Astrocyte (in vitro differentiated cells and primary cell): Measurements from ENCODE around the gene NREP. TPM values are rescaled to one million over a fixed set of nuclear protein-coding genes. Genes with fewer than 3 reads are reported as not detected.

Experiments
- DNase-seq: peaks from one replicate; pipeline ENCODE4 v3.0.0-alpha.2; 2010; ENCODE audit warnings: low read depth
- FAIRE-seq: peaks from 2 replicates; lab custom pipeline; 2011; peaks lifted over from hg19 to GRCh38; lab: Jason Lieb, UNC
- H2AFZ ChIP-seq: 2 replicates; pipeline ENCODE4 v1.6.0; 2012; ENCODE audit warnings: low read depth, low read length, inconsistent platforms
- H3K27ac ChIP-seq: 2 replicates; pipeline ENCODE4 v1.5.1; 2011; ENCODE audit warnings: low read depth, low read length, inconsistent platforms
- H3K27me3 ChIP-seq: 2 replicates; pipeline ENCODE4 v1.6.0; 2011; ENCODE audit warnings: low read length, inconsistent platforms; ENCODE audit not compliant: insufficient read depth
- H3K36me3 ChIP-seq: 2 replicates; pipeline ENCODE4 v1.5.1; 2011; ENCODE audit warnings: low read length, inconsistent platforms; ENCODE audit not compliant: insufficient read depth
- H3K4me1 ChIP-seq: 2 replicates; pipeline ENCODE4 v1.5.1; 2011; ENCODE audit warnings: low read length, inconsistent platforms; ENCODE audit not compliant: insufficient read depth
- H3K4me2 ChIP-seq: 2 replicates; pipeline ENCODE4 v1.6.0; 2012; ENCODE audit warnings: low read length, inconsistent platforms
- H3K4me3 ChIP-seq: 2 replicates; pipeline ENCODE4 v1.5.1; 2011; ENCODE audit warnings: low read depth, mild to moderate bottlenecking, low read length, inconsistent platforms; ENCODE audit not compliant: insufficient read depth
- H3K79me2 ChIP-seq: 2 replicates; pipeline ENCODE4 v1.6.0; 2012; ENCODE audit warnings: mild to moderate bottlenecking, low read length, inconsistent platforms; ENCODE audit not compliant: insufficient read depth
- H3K9ac ChIP-seq: 2 replicates; pipeline ENCODE4 v1.6.0; 2012; ENCODE audit warnings: mild to moderate bottlenecking, low read length, inconsistent platforms
- H3K9me3 ChIP-seq: 2 replicates; pipeline ENCODE4 v1.5.1; 2012; ENCODE audit warnings: low read depth, mild to moderate bottlenecking, low read length, inconsistent platforms; ENCODE audit not compliant: insufficient read depth
- H4K20me1 ChIP-seq: 2 replicates; pipeline ENCODE4 v1.6.0; 2012; ENCODE audit warnings: low read length, inconsistent platforms; ENCODE audit not compliant: insufficient read depth
- H3K27ac Mint-ChIP-seq: one replicate; pipeline ENCODE4 v1.8.0; 2021; ENCODE audit warnings: mild to moderate bottlenecking, mixed read lengths; ENCODE audit not compliant: unreplicated experiment
- H3K27me3 Mint-ChIP-seq: one replicate; pipeline ENCODE4 v1.8.0; 2021; ENCODE audit warnings: low read depth, mixed read lengths; ENCODE audit not compliant: unreplicated experiment
- H3K36me3 Mint-ChIP-seq: one replicate; pipeline ENCODE4 v1.8.0; 2021; ENCODE audit warnings: low read depth, mixed read lengths; ENCODE audit not compliant: unreplicated experiment
- H3K4me1 Mint-ChIP-seq: one replicate; pipeline ENCODE4 v1.8.0; 2021; ENCODE audit warnings: low read depth, mixed read lengths; ENCODE audit not compliant: unreplicated experiment
- H3K4me3 Mint-ChIP-seq: one replicate; pipeline ENCODE4 v1.8.0; 2021; ENCODE audit warnings: mild to moderate bottlenecking, moderate library complexity, mixed read lengths; ENCODE audit not compliant: unreplicated experiment
- H3K9me3 Mint-ChIP-seq: one replicate; pipeline ENCODE4 v1.8.0; 2021; ENCODE audit warnings: mild to moderate bottlenecking, mixed read lengths; ENCODE audit not compliant: unreplicated experiment
- CTCF ChIP-seq: IDR thresholded peaks from 2 replicates; pipeline ENCODE4 v1.5.1; 2011; ENCODE audit warnings: low read depth, mild to moderate bottlenecking, inconsistent platforms, low read length, moderate library complexity; ENCODE audit not compliant: insufficient read depth
- EZH2 ChIP-seq: IDR thresholded peaks from 2 replicates; pipeline ENCODE4 v1.6.1; 2012; ENCODE audit warnings: mild to moderate bottlenecking, low read length, inconsistent platforms; ENCODE audit not compliant: insufficient read depth
- total RNA-seq: library from RNA; stranded (reverse); gene quantifications from 2 replicates; pipeline ENCODE4 v1.2.1, GENCODE V29; 2021

NREP gene
- total RNA-seq, 1 donor from 2014 or later: 185 TPM

DNA sequence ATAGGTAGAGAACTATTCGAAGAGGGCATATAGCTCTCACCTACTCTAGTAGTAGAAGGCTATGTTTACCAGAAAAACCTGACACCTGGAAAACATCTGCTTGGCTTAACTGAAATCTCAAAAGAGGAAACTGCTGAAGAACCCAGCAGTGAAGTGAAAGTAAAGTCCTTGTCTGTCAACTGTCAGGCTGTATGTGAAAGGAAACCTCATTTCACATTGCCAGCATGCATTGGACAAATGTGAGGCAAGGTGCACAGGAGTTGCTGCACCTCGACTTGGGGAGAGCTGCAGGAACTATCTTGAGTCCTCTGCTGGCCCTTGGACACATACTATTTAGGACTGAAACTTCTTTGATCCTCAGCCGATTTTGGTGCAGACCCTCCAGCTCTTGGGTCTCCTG is 53.3 kb downstream of the NREP start:
- DNase-seq (no peak), FAIRE-seq (no peak)
- Histone ChIP-seq H3K4me3 (no peak overlapping the region), H3K4me1 (no peaks in the 10 kb centered on the region), H3K27ac (no peak overlapping the region), H3K9me3 (no peaks in the 10 kb centered on the region), H3K36me3 (no peaks in the 10 kb centered on the region), H2AFZ (no peak overlapping the region), H3K9ac (no peak overlapping the region), H4K20me1 (no peaks in the 10 kb centered on the region), H3K79me2 (no peaks in the 10 kb centered on the region), H3K4me2 (no peak overlapping the region), H3K27me3 (no peaks in the 10 kb centered on the region)
- H3K27ac Mint-ChIP-seq: no peak overlapping the region
- TF ChIP-seq CTCF (no peak), EZH2 (no peak)
- no peaks in the 10 kb centered on the region for H3K9me3 Mint-ChIP-seq
- no peaks in the 10 kb centered on the region for H3K36me3 Mint-ChIP-seq
- H3K27me3 Mint-ChIP-seq: no peaks in the 10 kb centered on the region
- H3K4me3 Mint-ChIP-seq: no peak overlapping the region
- peaks cover 6% of the 10 kb centered on the region for H3K4me1 Mint-ChIP-seq

GRCh38 chr5:111699976-111700375 is 57.0 kb downstream of the NREP start:
- Histone ChIP-seq H3K9me3 (no peaks in the 10 kb centered on the region), H4K20me1 (no peaks in the 10 kb centered on the region), H3K79me2 (no peaks in the 10 kb centered on the region), H3K4me3 (no peak overlapping the region), H2AFZ (no peak overlapping the region), H3K27ac (no peak overlapping the region), H3K36me3 (no peaks in the 10 kb centered on the region), H3K4me1 (no peaks in the 10 kb centered on the region), H3K27me3 (no peaks in the 10 kb centered on the region), H3K9ac (no peak overlapping the region), H3K4me2 (no peak overlapping the region)
- no peaks in the 10 kb centered on the region for H3K9me3 Mint-ChIP-seq
- no peaks in the 10 kb centered on the region for H3K36me3 Mint-ChIP-seq
- no peak for FAIRE-seq
- H3K4me3 Mint-ChIP-seq: no peak overlapping the region
- DNase-seq: peak; percentile 44
- H3K27ac Mint-ChIP-seq: no peak overlapping the region
- H3K4me1 Mint-ChIP-seq: peaks cover 9% of the 10 kb centered on the region
- no peak for TF ChIP-seq EZH2
- no peak for TF ChIP-seq CTCF
- H3K27me3 Mint-ChIP-seq: no peaks in the 10 kb centered on the region

- Histone ChIP-seq H3K9me3 (no peaks in the 10 kb centered on the region), H4K20me1 (no peaks in the 10 kb centered on the region), H3K27me3 (no peaks in the 10 kb centered on the region), H3K4me2 (no peak overlapping the region), H3K36me3 (no peaks in the 10 kb centered on the region), H3K79me2 (no peaks in the 10 kb centered on the region), H3K4me3 (no peak overlapping the region), H3K4me1 (no peaks in the 10 kb centered on the region), H3K27ac (no peak overlapping the region), H2AFZ (no peak overlapping the region), H3K9ac (no peak overlapping the region)
- FAIRE-seq: no peak
- Mint-ChIP-seq H3K27ac (no peak overlapping the region), H3K36me3 (no peaks in the 10 kb centered on the region), H3K4me1 (peaks cover 9% of the 10 kb centered on the region), H3K9me3 (no peaks in the 10 kb centered on the region), H3K4me3 (no peak overlapping the region), H3K27me3 (no peaks in the 10 kb centered on the region)
- no peak for TF ChIP-seq CTCF
- TF ChIP-seq EZH2: no peak
- DNase-seq: no peak
Observed at GRCh38 chr5:111699324-111699723, 57.7 kb downstream of the NREP start.
